HG03135 (cell line): Measurements from ENCODE around the gene CCL19.
"Not testable (repeated sequence)": the region's sequence is repeated elsewhere in the genome, so short reads cannot be mapped to it uniquely, and the experiment has no call there.

Experiments used
- ATAC-seq: cut with Tn5 transposase; IDR thresholded peaks from one replicate; pipeline ENCODE4 v1.9.1; 2021; ENCODE audit warnings: mild to moderate bottlenecking, moderate library complexity; ENCODE audit not compliant: unreplicated experiment

Gene CCL19

GRCh38 chr9:34690983-34691935, at the start of gene CCL19:
Gene CCL19, minus strand, starts transcription at chr9:34691276. Its CDS starts 137 bp downstream, at chr9:34691139.
- no peak for ATAC-seq

- not testable (repeated sequence) for ATAC-seq
Measured at GRCh38 chr9:34740176-34740575, 49.1 kb upstream of the CCL19 start.

- ATAC-seq = no peak
Measured at GRCh38 chr9:34737677-34738260, 46.7 kb upstream of the CCL19 start.

GRCh38 chr9:34734720-34735119, 43.6 kb upstream of the CCL19 start:
- no peak for ATAC-seq

GRCh38 chr9:34732886-34733285, 41.8 kb upstream of the CCL19 start:
- no peak for ATAC-seq

DNA sequence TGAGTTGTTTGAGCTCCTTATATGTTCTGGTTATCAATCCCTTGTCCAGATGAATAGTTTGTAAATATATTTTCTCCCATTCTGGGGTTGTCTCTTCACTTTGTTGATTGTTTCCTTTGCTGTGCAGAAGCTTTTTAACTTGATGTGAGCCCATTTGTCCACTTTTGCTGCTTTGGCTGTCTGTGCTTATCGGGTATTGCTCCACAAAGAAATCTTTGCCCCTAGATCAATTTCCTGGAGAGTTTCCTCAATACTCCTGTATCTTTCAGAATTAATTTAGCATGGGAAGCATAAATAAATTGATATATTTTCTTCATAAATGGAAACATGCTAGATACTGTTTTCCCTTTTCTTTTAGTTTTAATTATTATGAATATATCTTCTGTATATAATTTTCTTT, 41.4 kb upstream of the CCL19 start:
- ATAC-seq = no peak

GRCh38 chr9:34723141-34723540, 32.1 kb upstream of the CCL19 start:
- ATAC-seq = no peak

- not testable (repeated sequence) for ATAC-seq
Measured at GRCh38 chr9:34719769-34720025, 28.6 kb upstream of the CCL19 start.

DNA sequence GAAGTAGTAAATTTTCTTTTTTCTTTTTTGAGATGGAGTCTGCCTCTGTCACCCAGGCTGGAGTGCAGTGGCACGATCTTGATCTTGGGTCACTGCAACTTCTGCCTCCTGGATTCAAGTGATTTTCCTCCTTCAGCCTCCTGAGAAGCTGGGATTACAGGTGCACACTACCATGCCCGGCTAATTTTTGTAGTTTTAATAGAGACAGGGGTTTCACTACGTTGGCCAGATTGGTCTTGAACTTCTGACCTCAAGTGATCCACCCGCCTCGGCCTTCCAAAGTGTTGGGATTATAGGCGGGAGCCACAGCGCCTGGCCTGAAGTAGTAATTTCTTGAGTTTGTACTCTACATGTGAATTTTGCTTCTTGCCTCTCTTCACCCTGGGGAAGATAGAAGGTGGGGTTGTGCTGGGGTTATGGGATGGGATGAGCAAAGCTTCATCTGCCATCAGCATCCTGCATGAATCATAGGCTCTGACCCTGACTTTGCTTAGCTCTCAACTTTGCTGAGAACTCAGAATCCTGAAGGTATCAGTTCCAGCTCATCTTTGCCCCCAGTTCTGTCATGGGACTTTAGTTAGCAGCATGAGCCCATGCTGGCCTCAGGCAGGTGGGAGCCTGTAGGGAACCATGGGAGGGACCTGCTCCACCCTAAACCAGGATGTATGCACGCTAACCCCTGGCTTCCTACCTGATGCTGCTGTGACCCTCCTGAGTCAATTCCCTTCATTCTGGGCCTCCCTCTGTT, 28.1 kb upstream of the CCL19 start:
- ATAC-seq = no peak

- no peak for ATAC-seq
Measured at GRCh38 chr9:34717996-34718614, 27.0 kb upstream of the CCL19 start.

DNA sequence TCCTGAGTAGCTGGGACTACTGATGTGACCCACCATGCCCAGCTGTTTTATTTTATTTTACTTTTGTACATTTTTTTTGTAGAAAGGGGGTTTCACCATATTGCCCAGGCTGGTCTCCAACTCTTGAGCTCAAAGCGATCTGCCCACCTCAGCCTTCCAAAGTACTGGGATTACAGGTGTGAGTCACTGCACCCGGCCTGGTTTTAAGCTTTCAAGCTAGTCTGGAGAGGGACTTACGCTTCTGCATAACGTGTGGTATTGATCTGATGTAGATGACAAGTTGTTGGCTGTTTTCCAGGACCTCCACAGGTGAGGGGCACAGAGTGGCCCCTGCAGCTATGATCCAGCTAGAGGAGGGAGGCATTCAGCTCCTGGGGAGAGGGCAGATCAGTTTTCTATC, 25.6 kb upstream of the CCL19 start:
- no peak for ATAC-seq

DNA sequence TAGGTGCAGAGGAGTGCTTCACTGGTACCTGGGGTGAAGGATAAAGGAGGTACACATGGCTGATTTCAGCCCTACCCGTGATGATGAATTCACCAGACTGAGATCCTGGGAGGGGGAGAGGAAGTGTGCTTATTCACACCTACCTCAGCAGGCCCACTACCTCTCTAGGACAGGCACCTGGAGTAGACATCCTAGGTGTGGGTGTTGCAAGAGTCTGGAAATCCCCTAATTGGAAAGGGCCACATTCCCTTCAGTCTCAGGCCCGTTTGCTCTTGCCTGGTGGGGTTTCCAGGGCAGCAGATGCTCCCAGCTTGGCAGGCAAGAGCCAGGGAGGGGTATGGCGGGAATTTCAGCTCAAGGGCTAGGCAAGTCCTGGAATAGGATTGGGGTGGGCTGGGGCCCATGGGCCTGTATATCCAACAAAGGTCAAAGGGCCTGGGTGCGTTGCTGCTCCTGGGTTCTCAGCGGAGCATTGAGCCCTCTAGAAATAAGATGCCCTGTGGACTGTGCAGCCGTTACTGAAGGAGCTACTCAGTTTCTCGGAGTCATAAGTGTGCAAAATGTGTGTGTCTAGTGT, 24.7 kb upstream of the CCL19 start:
- no peak for ATAC-seq

DNA sequence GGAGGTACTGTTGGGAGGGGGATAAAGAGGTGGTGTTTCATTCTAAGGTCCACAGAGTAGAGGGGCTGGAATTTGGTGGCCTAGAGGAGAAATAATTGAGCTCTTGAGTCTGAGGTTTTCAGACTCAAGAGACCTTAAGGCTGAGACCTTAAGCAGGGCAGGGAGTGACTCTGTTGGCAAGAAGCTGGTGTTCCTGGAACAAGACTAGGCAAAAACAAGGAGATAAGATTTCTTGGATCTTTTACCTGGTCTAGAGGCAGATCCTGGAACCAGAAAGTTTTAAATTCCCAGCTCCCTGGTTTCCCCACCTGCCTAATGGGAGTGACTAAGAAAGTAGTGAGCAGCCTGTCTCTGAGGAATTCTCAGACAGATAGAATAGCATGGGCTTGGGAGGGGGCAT, 22.9 kb upstream of the CCL19 start:
- ATAC-seq = no peak

GRCh38 chr9:34712140-34712539, 21.1 kb upstream of the CCL19 start:
- ATAC-seq = no peak

DNA sequence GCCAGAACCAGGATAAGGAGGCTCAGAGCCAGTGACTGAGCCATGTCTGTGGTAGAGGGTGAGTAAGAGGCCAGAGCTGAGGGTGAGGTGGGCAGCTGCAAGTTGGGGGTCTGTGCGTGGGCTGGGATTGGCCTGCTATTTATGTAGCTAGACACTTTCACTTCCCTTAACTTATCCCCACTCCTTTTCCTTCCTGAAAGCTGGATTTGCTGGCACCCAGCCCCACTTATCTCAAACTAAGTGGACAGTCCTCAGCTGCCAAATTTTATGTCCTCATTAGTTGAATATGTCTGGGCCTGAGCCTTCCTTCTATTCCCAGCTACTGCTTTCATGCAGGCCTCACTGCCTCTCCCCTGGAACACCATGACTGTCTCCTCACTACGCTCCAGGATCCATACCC, 18.9 kb upstream of the CCL19 start, which contains the start of gene CCL21:
TSS of gene CCL21 (minus strand) at position 114 of the 400 bp plus-strand sequence. CDS start at position 44, 70 bp downstream.
- ATAC-seq = no peak

GRCh38 chr9:34709196-34709978, 18.3 kb upstream of the CCL19 start:
- no peak for ATAC-seq

- no peak for ATAC-seq
Measured at GRCh38 chr9:34707130-34707529, 16.1 kb upstream of the CCL19 start.

DNA sequence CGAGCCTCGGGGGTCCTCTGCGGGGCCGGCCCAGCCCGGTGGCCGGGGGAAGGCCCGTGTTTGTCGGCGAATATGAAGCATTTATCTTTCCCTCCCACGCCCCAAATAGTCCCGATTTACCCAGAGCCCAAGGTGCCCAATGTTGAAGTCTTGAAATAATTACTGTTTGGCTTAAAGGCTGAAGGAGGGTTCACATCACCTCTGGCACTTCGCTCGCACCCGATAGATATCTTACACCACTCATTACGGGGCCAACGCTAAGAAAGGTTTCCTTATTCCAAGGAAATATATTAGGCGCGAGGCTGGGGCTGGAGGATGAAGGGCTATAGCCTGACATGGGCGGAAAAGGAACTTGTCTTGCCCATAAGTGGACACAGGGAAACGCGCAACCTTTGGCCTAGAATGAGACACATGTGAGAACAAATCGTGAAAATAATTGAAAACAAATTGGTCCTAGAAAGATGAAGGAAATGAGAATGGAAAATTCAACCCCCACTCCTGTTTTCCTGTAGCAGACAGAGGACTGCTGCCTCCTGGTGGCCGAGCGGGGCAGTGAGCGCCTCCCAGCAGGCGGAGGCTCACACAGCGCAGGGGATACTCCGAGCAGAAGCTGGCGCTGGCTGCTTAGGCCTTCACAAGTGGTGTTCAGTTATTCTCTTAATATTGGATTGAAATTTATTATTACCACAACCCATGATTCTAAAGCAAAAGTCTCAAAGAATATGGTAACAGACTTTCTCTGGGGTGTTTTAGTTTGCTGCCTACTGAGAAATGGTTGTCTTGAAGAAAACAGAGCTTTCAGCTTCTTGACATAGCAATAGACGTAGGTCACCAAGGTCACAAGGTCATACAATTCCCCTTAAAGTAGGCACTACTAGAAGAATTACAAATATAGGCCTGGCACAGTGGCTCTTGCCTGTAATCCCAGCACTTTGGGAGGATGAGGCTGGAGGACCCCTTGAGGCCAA, 11.0 kb upstream of the CCL19 start:
- ATAC-seq = no peak
